ENCODE results near the gene HSPA8.
"Not testable (repeated sequence)": the region's sequence is repeated elsewhere in the genome, so short reads cannot be mapped to it uniquely, and the experiment has no call there.

Gene HSPA8

DNA sequence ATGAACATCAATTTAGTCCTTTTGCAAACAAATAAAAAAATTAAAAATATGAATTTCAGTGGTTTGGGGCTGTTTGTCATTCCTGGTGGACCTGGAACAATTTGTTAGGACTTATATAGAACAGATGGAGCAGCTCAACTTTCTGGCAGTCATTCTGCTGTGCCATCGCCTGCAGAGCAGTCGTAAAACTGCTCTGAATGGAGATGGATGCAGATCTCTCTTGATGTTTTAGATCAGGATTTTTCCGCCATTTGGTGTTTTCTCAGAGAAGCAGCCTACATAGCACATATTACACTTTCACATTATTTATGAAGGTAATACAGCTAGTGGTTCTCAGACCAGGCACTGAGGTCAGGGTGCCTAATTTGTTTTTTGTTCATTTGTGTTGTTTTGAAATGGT lies 31.8 kb upstream of the HSPA8 start:
- no CpG with 5 or more reads among the region's 3 CpGs for WGBS
- no peak overlapping the region for H2AFZ ChIP-seq (ENCODE audit: low read depth, low read length)

GRCh38 chr11:123091506-123091905 lies 29.6 kb upstream of the HSPA8 start:
- Histone ChIP-seq H3K27ac (ENCODE audit: low read length, poor library complexity, severe bottlenecking) (peak overlapping the region; percentile 19), H3K79me1 (replicated peaks; ENCODE audit: low read length, poor library complexity, severe bottlenecking) (no peaks in the 10 kb centered on the region), H3K4ac (ENCODE audit: low read depth in 1 of 2, low read length in 2 of 2) (no peak overlapping the region), H3K36me3 (ENCODE audit: control insufficient read depth in 1 of 2, insufficient read depth in 2 of 2, low read depth in 1 of 2, low read length in 2 of 2) (peaks cover 0 to 72% of the 10 kb centered on the region in 2 experiments), H3K18ac (ENCODE audit: low read depth in 1 of 2, low read length in 2 of 2) (no peak overlapping the region), H3K9me3 (ENCODE audit: control insufficient read depth, low read length) (no peaks in the 10 kb centered on the region), H3K4me2 (ENCODE audit: low read length, poor library complexity, severe bottlenecking) (no peak overlapping the region), H3K23ac (ENCODE audit: low read length in 2 of 2) (no peak overlapping the region), H2BK12ac (ENCODE audit: low read length in 2 of 2) (no peak overlapping the region), H2BK5ac (ENCODE audit: low read depth, low read length, poor library complexity, severe bottlenecking) (no peak overlapping the region), H3K9ac (ENCODE audit: low read length) (no peak overlapping the region), H3K4me1 (ENCODE audit: control insufficient read depth, insufficient read depth, low read depth, low read length) (peaks cover 8% of the 10 kb centered on the region), H2BK15ac (ENCODE audit: low read depth, poor library complexity, severe bottlenecking) (no peak overlapping the region), H3K4me3 (ENCODE audit: insufficient read depth in 1 of 2, low read depth in 1 of 2, low read length in 2 of 2) (no peak overlapping the region), H2BK120ac (ENCODE audit: low read depth, low read length) (no peak overlapping the region), H3K27me3 (ENCODE audit: control insufficient read depth in 1 of 2, insufficient read depth in 1 of 2, low read length in 2 of 2) (no peaks in the 10 kb centered on the region), H2AK5ac (ENCODE audit: low read length, severe bottlenecking) (no peak overlapping the region), H4K8ac (ENCODE audit: low read length) (no peak overlapping the region), H2AFZ (ENCODE audit: low read depth, low read length) (no peak overlapping the region), H4K91ac (ENCODE audit: low read length) (no peak overlapping the region), H3K14ac (ENCODE audit: low read length in 2 of 2) (no peak overlapping the region)
- no peak for DNase-seq
- 95% methylated on average over 6 of the region's 6 CpGs for WGBS

More for the DNA sequence above, 31.8 kb upstream of the HSPA8 start:
- Histone ChIP-seq H3K27ac (ENCODE audit: low read length, poor library complexity, severe bottlenecking) (no peak overlapping the region), H3K9ac (ENCODE audit: low read length) (no peak overlapping the region), H4K8ac (ENCODE audit: low read length) (no peak overlapping the region), H2BK120ac (ENCODE audit: low read depth, low read length) (no peak overlapping the region), H3K4me1 (ENCODE audit: control insufficient read depth, insufficient read depth, low read depth, low read length) (peaks cover 8% of the 10 kb centered on the region), H3K18ac (ENCODE audit: low read depth in 1 of 2, low read length in 2 of 2) (no peak overlapping the region), H4K91ac (ENCODE audit: low read length) (no peak overlapping the region), H3K79me1 (replicated peaks; ENCODE audit: low read length, poor library complexity, severe bottlenecking) (no peaks in the 10 kb centered on the region), H3K36me3 (ENCODE audit: control insufficient read depth in 1 of 2, insufficient read depth in 2 of 2, low read depth in 1 of 2, low read length in 2 of 2) (peaks cover 0 to 76% of the 10 kb centered on the region in 2 experiments), H3K4me3 (ENCODE audit: insufficient read depth in 1 of 2, low read depth in 1 of 2, low read length in 2 of 2) (no peak overlapping the region), H2BK15ac (ENCODE audit: low read depth, poor library complexity, severe bottlenecking) (no peak overlapping the region), H3K14ac (ENCODE audit: low read length in 2 of 2) (no peak overlapping the region), H2BK5ac (ENCODE audit: low read depth, low read length, poor library complexity, severe bottlenecking) (no peak overlapping the region), H3K4ac (ENCODE audit: low read depth in 1 of 2, low read length in 2 of 2) (no peak overlapping the region), H2AK5ac (ENCODE audit: low read length, severe bottlenecking) (no peak overlapping the region), H3K27me3 (ENCODE audit: control insufficient read depth in 1 of 2, insufficient read depth in 1 of 2, low read length in 2 of 2) (no peaks in the 10 kb centered on the region), H3K4me2 (ENCODE audit: low read length, poor library complexity, severe bottlenecking) (no peak overlapping the region), H3K23ac (ENCODE audit: low read length in 2 of 2) (no peak overlapping the region), H2BK12ac (ENCODE audit: low read length in 2 of 2) (no peak overlapping the region), H3K9me3 (ENCODE audit: control insufficient read depth, low read length) (no peaks in the 10 kb centered on the region)
- DNase-seq = no peak

- H3K23ac ChIP-seq (ENCODE audit: low read length in 2 of 2); H3K9ac ChIP-seq (ENCODE audit: low read length): not testable (repeated sequence)
Measured at GRCh38 chr11:123090168-123090567, 28.2 kb upstream of the HSPA8 start.

GRCh38 chr11:123088896-123089295 lies 27.0 kb upstream of the HSPA8 start:
- 97% methylated on average over 9 of the region's 10 CpGs for WGBS
- H3K4me1 ChIP-seq (ENCODE audit: control insufficient read depth, insufficient read depth, low read depth, low read length); H3K27ac ChIP-seq (ENCODE audit: low read length, poor library complexity, severe bottlenecking); H2BK15ac ChIP-seq (ENCODE audit: low read depth, poor library complexity, severe bottlenecking); H2AK5ac ChIP-seq (ENCODE audit: low read length, severe bottlenecking); H3K9me3 ChIP-seq (ENCODE audit: control insufficient read depth, low read length); H3K9ac ChIP-seq (ENCODE audit: low read length); H3K79me1 ChIP-seq (replicated peaks; ENCODE audit: low read length, poor library complexity, severe bottlenecking); H3K27me3 ChIP-seq (ENCODE audit: control insufficient read depth in 1 of 2, insufficient read depth in 1 of 2, low read length in 2 of 2); H4K91ac ChIP-seq (ENCODE audit: low read length); H2BK120ac ChIP-seq (ENCODE audit: low read depth, low read length); DNase-seq; H3K4ac ChIP-seq (ENCODE audit: low read depth in 1 of 2, low read length in 2 of 2); H3K14ac ChIP-seq (ENCODE audit: low read length in 2 of 2); H3K18ac ChIP-seq (ENCODE audit: low read depth in 1 of 2, low read length in 2 of 2); H3K4me2 ChIP-seq (ENCODE audit: low read length, poor library complexity, severe bottlenecking); H2BK12ac ChIP-seq (ENCODE audit: low read length in 2 of 2); H3K4me3 ChIP-seq (ENCODE audit: insufficient read depth in 1 of 2, low read depth in 1 of 2, low read length in 2 of 2); H3K23ac ChIP-seq (ENCODE audit: low read length in 2 of 2); H4K8ac ChIP-seq (ENCODE audit: low read length); H2BK5ac ChIP-seq (ENCODE audit: low read depth, low read length, poor library complexity, severe bottlenecking); H2AFZ ChIP-seq (ENCODE audit: low read depth, low read length): not testable (repeated sequence)
- peaks cover 0 to 71% of the 10 kb centered on the region in 2 experiments for H3K36me3 ChIP-seq (ENCODE audit: control insufficient read depth in 1 of 2, insufficient read depth in 2 of 2, low read depth in 1 of 2, low read length in 2 of 2)

More at GRCh38 chr11:123090168-123090567, 28.2 kb upstream of the HSPA8 start:
- H3K4me3 ChIP-seq (ENCODE audit: insufficient read depth in 1 of 2, low read depth in 1 of 2, low read length in 2 of 2); H3K27me3 ChIP-seq (ENCODE audit: control insufficient read depth in 1 of 2, insufficient read depth in 1 of 2, low read length in 2 of 2); H2BK15ac ChIP-seq (ENCODE audit: low read depth, poor library complexity, severe bottlenecking); H2AFZ ChIP-seq (ENCODE audit: low read depth, low read length); H4K8ac ChIP-seq (ENCODE audit: low read length); H3K4me2 ChIP-seq (ENCODE audit: low read length, poor library complexity, severe bottlenecking); H3K4me1 ChIP-seq (ENCODE audit: control insufficient read depth, insufficient read depth, low read depth, low read length); H3K27ac ChIP-seq (ENCODE audit: low read length, poor library complexity, severe bottlenecking); H2BK12ac ChIP-seq (ENCODE audit: low read length in 2 of 2); H2AK5ac ChIP-seq (ENCODE audit: low read length, severe bottlenecking); H3K14ac ChIP-seq (ENCODE audit: low read length in 2 of 2); H2BK120ac ChIP-seq (ENCODE audit: low read depth, low read length); DNase-seq; H3K18ac ChIP-seq (ENCODE audit: low read depth in 1 of 2, low read length in 2 of 2); H3K4ac ChIP-seq (ENCODE audit: low read depth in 1 of 2, low read length in 2 of 2); H2BK5ac ChIP-seq (ENCODE audit: low read depth, low read length, poor library complexity, severe bottlenecking); H4K91ac ChIP-seq (ENCODE audit: low read length); H3K79me1 ChIP-seq (replicated peaks; ENCODE audit: low read length, poor library complexity, severe bottlenecking); H3K9me3 ChIP-seq (ENCODE audit: control insufficient read depth, low read length): not testable (repeated sequence)
- 94% methylated on average over 6 of the region's 8 CpGs for WGBS
- peaks cover 0 to 71% of the 10 kb centered on the region in 2 experiments for H3K36me3 ChIP-seq (ENCODE audit: control insufficient read depth in 1 of 2, insufficient read depth in 2 of 2, low read depth in 1 of 2, low read length in 2 of 2)
